ENCODE data around the gene PAX3. TPM values are rescaled to one million over a fixed set of nuclear protein-coding genes. Genes with fewer than 3 reads are reported as not detected.

The PAX3 gene
- total RNA-seq, 2 donors from 2014 or later: not detected

DNA sequence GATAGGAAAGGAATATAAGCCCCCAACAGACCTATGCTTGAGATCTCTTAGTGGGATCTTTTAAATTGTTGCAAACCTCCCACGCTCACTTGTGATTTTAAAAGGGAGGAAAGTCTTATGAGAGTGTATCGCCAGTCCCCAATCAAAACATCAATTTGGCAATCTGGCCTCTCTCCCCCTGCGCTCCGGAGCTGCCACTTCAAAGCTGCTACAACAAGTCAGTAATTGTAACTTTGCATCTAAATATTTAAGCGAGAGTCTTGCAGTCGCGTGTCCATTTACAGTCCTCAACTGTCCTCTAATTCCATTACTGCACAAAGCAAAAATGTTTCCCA, 8.4 kb downstream of the PAX3 start:
- Histone ChIP-seq H3K27ac (no peak overlapping the region), H3K27me3 (peaks cover 0 to 52% of the 10 kb centered on the region in 2 donors), H3K9me3 (no peaks in the 10 kb centered on the region), H3K4me3 (no peak overlapping the region), H3K36me3 (replicated peaks in 1 of 2; ENCODE audit: insufficient read depth in 1 of 2, low read depth in 2 of 2) (no peaks in the 10 kb centered on the region), H3K4me1 (peaks cover 6% of the 10 kb centered on the region)
- TF ChIP-seq, protein P1, sequence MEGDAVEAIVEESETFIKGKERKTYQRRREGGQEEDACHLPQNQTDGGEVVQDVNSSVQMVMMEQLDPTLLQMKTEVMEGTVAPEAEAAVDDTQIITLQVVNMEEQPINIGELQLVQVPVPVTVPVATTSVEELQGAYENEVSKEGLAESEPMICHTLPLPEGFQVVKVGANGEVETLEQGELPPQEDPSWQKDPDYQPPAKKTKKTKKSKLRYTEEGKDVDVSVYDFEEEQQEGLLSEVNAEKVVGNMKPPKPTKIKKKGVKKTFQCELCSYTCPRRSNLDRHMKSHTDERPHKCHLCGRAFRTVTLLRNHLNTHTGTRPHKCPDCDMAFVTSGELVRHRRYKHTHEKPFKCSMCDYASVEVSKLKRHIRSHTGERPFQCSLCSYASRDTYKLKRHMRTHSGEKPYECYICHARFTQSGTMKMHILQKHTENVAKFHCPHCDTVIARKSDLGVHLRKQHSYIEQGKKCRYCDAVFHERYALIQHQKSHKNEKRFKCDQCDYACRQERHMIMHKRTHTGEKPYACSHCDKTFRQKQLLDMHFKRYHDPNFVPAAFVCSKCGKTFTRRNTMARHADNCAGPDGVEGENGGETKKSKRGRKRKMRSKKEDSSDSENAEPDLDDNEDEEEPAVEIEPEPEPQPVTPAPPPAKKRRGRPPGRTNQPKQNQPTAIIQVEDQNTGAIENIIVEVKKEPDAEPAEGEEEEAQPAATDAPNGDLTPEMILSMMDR (IDR thresholded peaks at IDR 0.05): no peak
- no peak for TF ChIP-seq POLR2A (IDR thresholded peaks at IDR 0.05)
- intact Hi-C loops (cut with DNase I): no loop called here
- WGBS, 2 donors: 7 to 18% methylated on average over 7 of the region's 7 CpGs
- ATAC-seq (no peak), DNase-seq (no peak)

DNA sequence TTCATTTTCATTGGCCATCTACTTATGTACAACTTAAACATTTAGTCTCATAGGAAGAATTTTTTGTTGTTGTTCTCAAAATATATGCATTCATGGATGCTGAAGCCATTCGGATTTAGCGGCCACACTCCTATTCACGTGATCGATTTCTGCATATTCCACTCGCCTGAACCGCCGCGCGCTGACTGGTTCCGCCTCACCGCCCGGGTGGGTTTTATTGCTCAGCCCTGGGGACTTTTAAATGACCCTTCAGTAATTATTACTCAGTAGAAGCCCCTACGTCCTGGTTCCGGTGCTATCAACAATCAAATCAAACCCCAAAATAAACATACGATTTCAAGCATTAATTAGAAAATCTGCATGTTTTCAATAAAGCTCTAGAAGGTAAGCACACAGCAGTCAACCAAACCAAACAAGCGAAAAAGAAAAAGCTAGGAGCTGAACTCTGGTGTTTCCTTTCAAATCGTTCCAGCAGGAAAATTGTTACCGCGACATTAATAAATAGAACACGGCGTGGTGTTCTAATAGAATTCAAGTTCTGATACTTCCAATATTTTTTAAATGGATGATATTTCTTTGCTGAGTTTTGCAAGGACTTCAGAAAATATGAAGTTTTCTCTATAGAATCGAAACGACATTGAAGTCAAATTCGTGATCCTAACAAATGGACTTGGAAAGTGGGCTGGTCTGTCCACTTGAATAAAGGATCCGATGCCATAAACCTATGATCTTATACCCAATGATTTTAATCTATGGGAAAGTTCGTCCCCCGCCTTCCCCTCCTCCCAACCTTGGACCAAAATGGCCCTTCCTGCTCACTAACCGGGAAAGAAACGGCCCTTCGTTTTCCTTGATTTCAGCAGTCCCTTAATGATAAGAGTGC, 9.3 kb downstream of the PAX3 start:
- Histone ChIP-seq H3K4me3 (no peak overlapping the region), H3K27ac (no peak overlapping the region), H3K9me3 (no peaks in the 10 kb centered on the region), H3K36me3 (replicated peaks in 1 of 2; ENCODE audit: insufficient read depth in 1 of 2, low read depth in 2 of 2) (no peaks in the 10 kb centered on the region), H3K27me3 (peaks cover 0 to 48% of the 10 kb centered on the region in 2 donors), H3K4me1 (no peaks in the 10 kb centered on the region)
- DNase-seq (no peak), ATAC-seq (no peak)
- WGBS, 2 donors: 9 to 16% methylated on average over 30 of the region's 30 CpGs
- intact Hi-C loops (cut with DNase I): no loop called here
- no peak for TF ChIP-seq POLR2A (IDR thresholded peaks at IDR 0.05)
- TF ChIP-seq, protein P1 (IDR thresholded peaks at IDR 0.05): no peak

DNA sequence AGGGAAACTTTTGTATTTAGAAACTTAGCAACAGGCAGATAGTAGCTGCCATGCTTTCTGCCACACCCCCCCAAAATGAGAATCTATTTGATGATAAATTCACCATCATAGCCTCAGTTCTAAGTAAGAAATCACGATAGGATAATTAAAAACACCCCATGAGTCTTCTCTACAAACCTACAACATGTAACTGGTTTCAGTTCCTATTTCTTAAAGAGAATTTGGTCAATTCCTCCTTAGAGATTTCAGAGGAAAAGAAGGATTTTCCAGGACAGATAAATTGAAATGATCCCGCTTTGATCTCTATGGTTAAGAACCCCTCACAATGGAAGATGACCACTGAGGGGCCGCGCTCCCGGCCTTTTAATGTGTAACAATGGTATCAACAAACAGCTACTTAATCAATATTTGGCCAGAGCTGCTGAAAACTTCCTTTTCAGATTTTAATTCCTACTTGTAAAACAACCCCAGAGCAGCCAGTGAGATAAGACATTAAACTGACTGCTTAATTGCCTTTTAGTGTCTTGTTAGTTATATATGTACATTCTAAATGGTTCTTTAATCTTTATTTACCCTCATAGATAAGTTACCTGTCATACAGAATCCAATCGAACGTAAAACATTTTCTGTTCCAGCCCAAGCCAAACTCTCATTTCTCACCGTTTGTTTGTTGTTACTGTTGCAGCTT, 10.1 kb downstream of the PAX3 start:
- intact Hi-C loops (cut with DNase I): no loop called here
- no peak overlapping the region for H3K4me3 ChIP-seq
- no peaks in the 10 kb centered on the region for H3K36me3 ChIP-seq (replicated peaks in 1 of 2; ENCODE audit: insufficient read depth in 1 of 2, low read depth in 2 of 2)
- H3K9me3 ChIP-seq: no peaks in the 10 kb centered on the region
- peaks cover 0 to 42% of the 10 kb centered on the region in 2 donors for H3K27me3 ChIP-seq
- H3K4me1 ChIP-seq: no peaks in the 10 kb centered on the region
- TF ChIP-seq, protein P1 (IDR thresholded peaks at IDR 0.05): no peak
- TF ChIP-seq POLR2A (IDR thresholded peaks at IDR 0.05): no peak
- ATAC-seq (no peak), DNase-seq (no peak)
- 7 to 9% methylated on average over 8 of the region's 8 CpGs for WGBS, 2 donors
- no peak overlapping the region for H3K27ac ChIP-seq

DNA sequence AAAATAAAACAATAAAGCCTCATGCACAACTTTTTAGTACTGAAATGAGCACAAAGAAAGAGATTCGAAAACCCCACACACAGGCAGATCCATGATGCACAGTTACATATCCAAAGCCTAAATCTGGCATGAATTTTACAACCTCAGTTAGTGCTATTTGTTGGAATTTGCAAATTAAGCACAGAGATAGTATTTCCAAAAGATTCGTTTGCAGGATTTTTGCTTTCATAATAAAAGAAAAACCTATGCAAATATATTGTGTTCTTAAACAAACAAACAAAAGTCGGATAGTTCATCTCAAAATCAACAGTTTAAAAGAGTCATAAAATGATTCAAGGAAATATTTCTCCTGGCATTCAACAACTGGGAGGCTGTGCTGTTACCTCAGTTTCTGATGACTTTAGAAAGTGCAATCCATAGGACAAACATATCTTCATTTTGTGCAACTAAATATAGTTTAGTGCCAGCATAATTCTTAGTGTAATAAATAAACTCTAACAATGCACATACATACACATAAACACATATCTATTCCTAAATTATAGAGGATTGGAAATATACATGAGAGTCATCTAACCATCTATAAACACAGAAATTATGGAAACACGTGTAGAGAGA, 10.8 kb downstream of the PAX3 start:
- TF ChIP-seq, protein P1 (IDR thresholded peaks at IDR 0.05): no peak
- no peak for TF ChIP-seq POLR2A (IDR thresholded peaks at IDR 0.05)
- no peak overlapping the region for H3K27ac ChIP-seq
- 15 to 18% methylated on average over 4 of the region's 4 CpGs for WGBS, 2 donors
- peaks cover 0 to 42% of the 10 kb centered on the region in 2 donors for H3K27me3 ChIP-seq
- intact Hi-C loops (cut with DNase I): no loop called here
- no peaks in the 10 kb centered on the region for H3K36me3 ChIP-seq (replicated peaks in 1 of 2; ENCODE audit: insufficient read depth in 1 of 2, low read depth in 2 of 2)
- ATAC-seq (no peak), DNase-seq (no peak)
- no peaks in the 10 kb centered on the region for H3K4me1 ChIP-seq
- no peaks in the 10 kb centered on the region for H3K9me3 ChIP-seq
- H3K4me3 ChIP-seq: no peak overlapping the region

Data from body of pancreas (tissue), 4 donors.